Middle frontal gyrus (tissue), 1 donor: ENCODE measurements around the gene ATP6V1B1.
"Not testable (repeated sequence)": the region's sequence is repeated elsewhere in the genome, so short reads cannot be mapped to it uniquely, and the experiment has no call there.

Experiments
- DNase-seq: peaks from one replicate; pipeline ENCODE4 v3.0.0-alpha.2; 2015; ENCODE audit warnings: low spot score; ENCODE audit errors: extremely low spot score

The ATP6V1B1 gene

GRCh38 chr2:70987386-70987785, 51.7 kb downstream of the ATP6V1B1 start:
- no peak for DNase-seq

- no peak for DNase-seq
Measured at GRCh38 chr2:70988151-70988550, 52.5 kb downstream of the ATP6V1B1 start.

GRCh38 chr2:70988726-70989648, 53.3 kb downstream of the ATP6V1B1 start:
- DNase-seq, result no peak

GRCh38 chr2:70990216-70990615, 54.5 kb downstream of the ATP6V1B1 start:
- DNase-seq, result no peak

GRCh38 chr2:70991142-70991541, 55.4 kb downstream of the ATP6V1B1 start:
- DNase-seq, result no peak

GRCh38 chr2:70991742-70992141, 56.0 kb downstream of the ATP6V1B1 start:
- DNase-seq, result no peak

- no peak for DNase-seq
Measured at GRCh38 chr2:70992945-70993853, 57.5 kb downstream of the ATP6V1B1 start.

GRCh38 chr2:70994009-70994698, 58.5 kb downstream of the ATP6V1B1 start:
- DNase-seq, result no peak

GRCh38 chr2:70994699-70995425, 59.2 kb downstream of the ATP6V1B1 start, which contains the start of gene TEX261:
TSS of gene TEX261 (minus strand) at chr2:70994873. CDS start at chr2:70994757, 116 bp downstream.
- DNase-seq, result peak; percentile 78

GRCh38 chr2:70995426-70995729, 59.7 kb downstream of the ATP6V1B1 start:
- no peak for DNase-seq

GRCh38 chr2:70998885-70999284, 63.2 kb downstream of the ATP6V1B1 start:
- DNase-seq, result not testable (repeated sequence)

GRCh38 chr2:70999362-70999761, 63.7 kb downstream of the ATP6V1B1 start:
- no peak for DNase-seq

GRCh38 chr2:70999931-71000330, 64.2 kb downstream of the ATP6V1B1 start:
- DNase-seq, result not testable (repeated sequence)

GRCh38 chr2:71000780-71001591, 65.3 kb downstream of the ATP6V1B1 start:
- no peak for DNase-seq

GRCh38 chr2:71001592-71001927, 65.9 kb downstream of the ATP6V1B1 start:
- no peak for DNase-seq

- no peak for DNase-seq
Measured at GRCh38 chr2:71001981-71002570, 66.4 kb downstream of the ATP6V1B1 start.

- no peak for DNase-seq
Measured at GRCh38 chr2:71003396-71003795, 67.7 kb downstream of the ATP6V1B1 start.

GRCh38 chr2:71003966-71004755, 68.5 kb downstream of the ATP6V1B1 start:
- no peak for DNase-seq

GRCh38 chr2:71004857-71005256, 69.2 kb downstream of the ATP6V1B1 start:
- DNase-seq, result no peak
